ENCODE results near the gene LMF1.

LMF1 gene

DNA sequence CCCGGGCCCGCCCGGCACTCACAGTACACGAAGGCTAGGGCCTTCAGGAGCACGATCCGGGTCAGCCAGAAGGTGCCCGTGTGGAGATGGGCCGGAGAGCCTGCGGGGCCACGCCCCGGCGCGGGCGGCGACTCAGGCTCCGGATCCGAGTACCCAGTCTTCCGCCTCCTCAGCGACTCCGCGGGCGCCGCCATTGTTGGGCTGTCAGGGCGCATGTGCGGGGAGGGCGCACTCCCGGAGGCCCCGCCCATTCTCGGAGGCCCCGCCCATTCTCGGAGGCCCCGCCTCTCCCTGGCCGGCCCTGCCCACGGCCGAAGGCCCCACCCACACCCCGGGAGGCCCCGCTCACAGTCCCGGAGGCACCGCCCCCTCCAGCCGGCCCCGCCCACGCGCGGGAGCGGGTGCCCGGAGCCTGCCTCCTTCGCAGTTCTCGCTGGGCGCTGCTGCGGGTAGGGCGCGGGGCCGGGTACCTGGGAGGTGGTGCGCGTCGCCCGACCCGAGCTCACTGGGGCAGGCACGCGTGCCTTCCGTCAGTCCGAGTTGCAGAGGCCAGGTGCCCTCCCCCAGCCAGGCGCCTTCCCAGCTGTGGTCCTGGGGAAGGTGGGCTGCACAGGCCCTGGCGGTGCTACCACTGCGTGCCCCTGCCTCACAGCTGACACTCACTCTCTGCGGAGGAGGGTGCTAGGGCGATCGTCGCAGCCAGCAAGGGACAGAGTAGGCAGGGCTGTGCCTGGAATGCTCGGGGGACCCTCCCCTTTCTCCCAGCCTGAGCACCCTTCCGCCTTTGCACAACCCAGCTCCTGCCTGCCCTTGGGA lies at the start of gene LMF1:
Gene LMF1, minus strand, starts transcription at position 219 of the 816 bp plus-strand sequence. Its CDS starts 4 bp downstream, at position 215.
- no peak for DNase-seq (ENCODE audit: low read depth)

GRCh38 chr16:1020091-1020399 lies 49.3 kb upstream of the LMF1 start:
- DNase-seq (ENCODE audit: low read depth): no peak

DNA sequence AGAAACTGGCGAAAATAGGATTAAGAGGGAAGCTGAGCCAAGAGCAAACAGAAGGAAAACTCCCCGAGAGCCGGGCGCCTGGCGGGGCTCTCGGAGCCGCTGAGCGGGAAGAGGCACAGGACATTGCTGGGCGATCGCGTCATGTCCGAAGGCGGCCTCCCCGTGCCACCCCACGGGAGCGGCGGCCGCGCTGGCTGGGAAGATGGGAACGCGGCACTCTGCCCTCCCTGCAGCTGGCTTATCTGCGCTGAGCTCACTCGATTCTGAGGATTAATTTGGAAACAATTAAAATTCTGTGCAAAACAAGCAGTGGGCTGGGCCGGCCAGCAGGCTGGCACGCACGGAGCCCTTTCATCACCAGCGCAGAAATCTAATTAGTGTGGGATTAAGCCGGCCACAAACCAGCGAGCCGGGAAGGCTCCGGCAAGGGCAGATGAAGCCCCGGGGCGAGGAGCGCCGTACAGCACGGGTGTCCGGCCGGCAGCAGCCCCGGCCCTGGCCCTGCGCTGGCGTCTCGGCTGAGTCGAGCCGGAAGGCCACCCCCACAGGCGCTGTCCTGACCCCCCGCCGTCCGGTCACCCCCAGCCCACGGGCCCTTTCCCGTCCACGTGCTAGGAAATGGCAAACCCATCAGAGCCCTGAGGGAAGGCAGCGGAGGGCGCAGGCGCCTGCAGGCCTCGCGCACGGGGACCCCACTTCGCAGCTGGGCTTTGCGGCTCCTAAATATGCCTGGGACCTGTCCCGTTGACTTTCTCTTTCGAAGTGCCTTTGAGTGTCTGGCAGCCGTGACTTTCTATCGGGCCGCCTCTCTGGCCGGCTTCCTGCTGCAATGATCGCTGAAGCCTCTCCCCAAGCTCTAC lies 48.7 kb upstream of the LMF1 start:
- no peak for DNase-seq (ENCODE audit: low read depth)

DNA sequence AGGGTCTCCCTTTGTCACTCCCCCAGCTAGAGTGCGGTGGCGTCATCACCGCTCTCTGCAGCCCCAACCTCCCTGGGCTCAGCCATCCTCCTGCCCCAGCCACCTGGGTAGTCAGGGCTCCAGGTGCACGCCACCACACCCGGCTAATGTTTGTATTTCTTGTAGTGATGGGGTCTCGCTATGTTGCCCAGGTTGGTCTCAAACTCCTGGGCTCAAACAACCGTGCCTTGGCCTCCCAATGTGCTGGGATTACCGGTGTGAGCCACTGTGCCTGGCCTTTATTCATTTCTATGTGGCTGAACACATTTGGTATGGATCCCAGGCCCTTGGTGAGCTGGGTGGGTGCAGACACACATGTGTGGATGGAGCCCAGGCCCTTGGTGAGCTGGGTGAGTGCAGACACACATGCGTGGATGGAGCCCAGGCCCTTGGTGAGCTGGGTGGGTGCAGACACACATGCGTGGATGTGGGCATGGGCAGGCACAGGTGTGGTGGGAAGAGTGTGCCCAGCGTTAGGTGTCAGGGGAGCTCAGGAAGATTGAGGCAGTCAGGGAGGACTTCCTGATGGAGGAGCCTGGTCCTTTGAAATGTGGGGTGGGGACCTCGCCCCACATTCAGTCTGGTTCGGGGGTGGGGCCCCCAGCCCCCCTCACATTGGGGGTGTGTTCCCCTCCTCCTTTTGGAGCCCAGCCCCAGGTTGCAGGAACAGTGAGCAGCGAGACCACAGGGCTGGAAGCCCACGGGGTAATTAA lies 47.8 kb upstream of the LMF1 start:
- DNase-seq (ENCODE audit: low read depth): no peak

DNA sequence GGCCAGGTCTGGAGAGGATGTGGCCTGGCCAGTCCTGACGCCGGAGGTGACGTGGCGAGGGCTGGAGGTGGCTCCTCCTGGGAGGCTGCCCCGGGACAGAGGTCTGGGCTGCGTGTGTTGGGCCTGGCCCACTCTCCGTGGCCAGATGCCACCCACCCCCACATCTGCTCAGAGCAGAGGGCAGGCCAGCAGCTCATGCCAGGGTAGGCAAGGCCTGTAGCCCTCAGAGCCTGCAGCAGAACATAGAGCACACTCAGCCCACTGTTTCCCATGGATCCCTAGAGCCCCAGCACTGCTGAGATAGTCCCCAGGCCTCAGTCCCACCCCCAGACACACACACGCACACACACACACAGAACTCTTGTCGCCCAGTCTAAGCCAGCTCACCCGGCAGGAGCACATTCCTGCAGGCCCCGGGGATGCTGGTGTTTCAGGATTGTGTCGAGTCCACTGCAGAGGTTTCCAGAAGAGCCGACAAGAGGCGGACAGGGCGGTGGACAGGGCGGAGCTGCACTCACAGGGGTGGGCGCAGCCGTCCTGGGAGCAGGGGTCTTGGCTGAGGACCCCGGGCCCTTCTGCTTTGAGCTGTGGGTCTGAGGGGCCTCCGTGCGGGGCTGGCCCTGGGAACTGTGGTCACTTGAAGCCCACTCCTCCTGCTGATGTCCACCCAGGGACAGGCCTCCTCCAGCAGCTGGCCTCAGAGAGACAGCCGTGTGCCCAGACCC lies 44.1 kb upstream of the LMF1 start:
- DNase-seq (ENCODE audit: low read depth): no peak

DNA sequence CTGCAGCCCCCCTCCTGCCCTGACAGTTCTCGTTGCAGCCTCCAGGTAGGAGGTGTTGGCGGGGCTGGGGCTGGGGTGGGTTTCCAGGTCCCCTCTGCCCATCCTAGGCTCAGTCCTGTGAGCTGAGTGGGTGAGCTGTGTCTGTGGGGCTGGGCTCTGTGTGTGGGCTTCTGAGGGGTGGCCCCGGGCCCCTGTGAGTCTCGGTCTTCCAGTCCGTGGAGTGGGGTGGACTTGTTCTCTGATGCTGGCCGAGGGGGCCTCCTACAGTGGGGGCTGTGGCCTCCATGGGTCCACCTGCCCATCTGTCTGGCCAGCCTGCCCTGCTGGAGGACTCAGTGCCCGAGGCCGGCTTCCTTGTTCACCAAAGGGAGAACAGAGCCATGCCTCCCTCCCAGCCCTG lies 43.4 kb upstream of the LMF1 start:
- no peak for DNase-seq (ENCODE audit: low read depth)

DNA sequence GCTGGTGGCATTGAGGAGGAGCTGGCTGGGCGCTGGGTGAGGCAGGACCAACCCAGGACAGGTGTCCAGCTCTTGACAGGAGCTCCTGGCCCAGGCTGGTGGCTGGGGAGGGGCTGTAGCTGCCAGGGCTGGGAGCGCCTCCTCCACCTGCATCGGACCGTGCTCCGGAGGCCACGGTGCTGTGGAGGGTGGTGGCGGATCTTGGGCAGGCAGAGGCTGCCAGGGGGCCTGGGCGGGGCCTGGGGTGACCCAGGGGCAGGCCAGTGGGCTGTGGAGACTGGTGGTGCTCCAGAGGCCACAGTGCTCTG lies 42.8 kb upstream of the LMF1 start:
- DNase-seq (ENCODE audit: low read depth): no peak

GRCh38 chr16:1012722-1013592 lies 42.2 kb upstream of the LMF1 start:
- DNase-seq (ENCODE audit: low read depth): no peak

DNA sequence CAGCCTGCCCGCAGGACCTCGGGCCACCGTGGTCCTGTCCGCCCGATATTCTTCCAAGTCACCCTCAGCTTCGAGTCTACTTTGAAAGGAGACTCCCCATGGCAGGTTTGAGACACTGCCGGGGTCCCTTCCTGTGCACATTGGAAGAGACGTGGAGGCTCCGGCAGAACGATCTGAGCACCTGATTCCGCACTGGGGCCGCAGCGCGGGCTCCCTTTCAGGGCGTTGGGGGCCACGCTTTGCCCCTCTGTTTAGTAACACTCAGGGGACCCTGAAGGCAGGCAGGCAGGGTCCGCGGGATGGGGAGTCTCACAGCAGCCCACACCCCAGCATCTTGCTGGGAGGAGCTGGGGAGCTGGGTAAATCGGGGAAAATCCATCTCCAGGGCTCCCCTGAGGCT lies 41.4 kb upstream of the LMF1 start:
- no peak for DNase-seq (ENCODE audit: low read depth)

DNA sequence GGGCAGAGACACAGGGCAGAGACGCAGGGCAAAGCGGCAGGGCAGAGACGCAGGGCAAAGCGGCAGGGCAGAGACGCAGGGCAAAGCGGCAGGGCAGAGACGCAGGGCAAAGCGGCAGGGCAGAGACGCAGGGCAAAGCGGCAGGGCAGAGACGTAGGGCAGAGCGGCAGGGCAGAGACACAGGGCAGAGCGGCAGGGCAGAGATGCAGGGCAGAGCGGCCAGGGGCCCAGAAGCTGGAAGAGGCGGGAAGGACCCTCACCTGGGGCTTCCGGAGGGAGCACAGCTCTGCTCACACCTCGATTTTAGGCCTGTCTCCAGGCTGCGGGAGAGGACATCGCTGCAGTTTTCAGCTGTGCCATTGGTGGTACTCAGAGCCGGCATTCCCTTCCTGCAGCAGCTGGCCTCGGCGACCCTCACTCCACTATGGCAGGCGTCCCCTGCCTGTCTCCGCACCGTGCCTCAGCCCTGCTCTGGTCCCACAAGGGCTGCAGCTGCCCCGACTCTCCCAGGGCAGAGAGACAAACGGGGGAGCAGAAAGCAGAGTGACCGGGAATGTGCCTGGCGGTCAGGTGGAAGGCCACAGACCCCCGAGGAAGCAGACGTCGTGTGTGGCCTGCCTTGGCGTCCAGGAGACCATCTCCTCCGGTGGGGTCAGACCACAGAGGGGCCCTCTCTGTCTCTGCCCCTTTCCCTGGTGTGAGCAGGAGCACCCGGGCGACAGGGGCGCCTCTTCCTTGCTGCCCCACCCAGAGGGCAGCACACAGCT lies 40.7 kb upstream of the LMF1 start:
- DNase-seq (ENCODE audit: low read depth): no peak

DNA sequence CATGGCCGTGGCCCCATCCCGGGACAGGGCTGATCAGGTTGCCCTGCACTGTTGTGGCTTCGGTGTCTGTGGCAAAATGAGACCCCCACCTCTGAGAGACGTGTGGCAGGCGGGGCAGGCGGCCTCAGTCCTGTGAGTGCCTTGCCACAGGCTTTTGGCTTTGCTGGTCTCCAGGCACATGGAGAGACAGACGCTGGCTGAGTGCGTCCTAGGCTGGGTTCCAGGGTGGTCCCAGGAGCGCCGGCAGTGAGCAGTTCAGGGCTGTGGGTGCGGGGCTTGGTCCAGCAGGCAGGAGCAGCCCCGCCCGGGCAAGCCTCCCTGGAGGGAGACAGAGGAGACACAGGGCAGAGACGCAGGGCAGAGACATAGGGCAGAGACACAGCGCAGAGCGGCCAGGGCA lies 40.0 kb upstream of the LMF1 start:
- no peak for DNase-seq (ENCODE audit: low read depth)

- DNase-seq (ENCODE audit: low read depth): no peak
Measured at GRCh38 chr16:1010251-1010650, 39.5 kb upstream of the LMF1 start.

DNA sequence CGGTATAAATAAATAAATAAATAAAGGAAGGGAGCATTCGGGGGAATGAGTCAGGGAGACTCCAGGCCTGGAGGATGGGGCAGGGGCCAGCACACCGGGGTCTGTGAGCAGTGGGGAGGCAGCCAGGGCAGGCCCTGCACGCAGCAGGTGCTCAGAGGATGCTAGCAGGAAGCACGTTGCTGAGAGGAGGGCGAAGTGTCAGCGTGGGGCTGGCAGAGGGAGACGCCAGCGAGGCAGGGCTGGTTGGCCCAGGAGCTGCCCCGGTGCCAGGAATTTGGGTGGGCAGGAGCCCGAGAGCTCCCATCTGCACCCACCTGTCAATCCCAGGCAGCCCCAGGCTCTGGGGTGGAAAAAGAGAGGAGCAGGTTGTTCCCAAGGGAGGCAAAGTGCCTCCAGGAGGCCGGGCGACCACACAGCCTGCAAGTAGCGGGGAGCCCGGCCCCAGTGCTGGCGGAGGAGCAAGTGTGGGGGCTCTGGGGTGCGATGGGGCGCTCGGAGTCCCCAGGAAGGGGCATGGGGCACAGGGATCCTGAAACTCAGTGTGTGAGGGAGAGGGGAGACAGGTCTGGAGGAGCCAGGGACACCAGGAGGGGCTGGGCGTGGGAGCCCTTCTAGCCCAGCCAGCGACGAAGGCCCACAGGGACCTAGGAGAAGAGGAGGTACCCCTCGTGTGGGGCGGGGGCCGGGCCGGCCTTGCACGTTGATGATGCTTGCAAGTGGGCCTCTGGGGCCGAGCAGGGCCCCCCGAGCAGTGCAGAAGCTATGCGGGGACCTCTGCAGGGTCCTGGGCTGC lies 38.8 kb upstream of the LMF1 start:
- DNase-seq (ENCODE audit: low read depth): no peak

GRCh38 chr16:1008085-1008484 lies 37.3 kb upstream of the LMF1 start:
- no peak for DNase-seq (ENCODE audit: low read depth)

DNA sequence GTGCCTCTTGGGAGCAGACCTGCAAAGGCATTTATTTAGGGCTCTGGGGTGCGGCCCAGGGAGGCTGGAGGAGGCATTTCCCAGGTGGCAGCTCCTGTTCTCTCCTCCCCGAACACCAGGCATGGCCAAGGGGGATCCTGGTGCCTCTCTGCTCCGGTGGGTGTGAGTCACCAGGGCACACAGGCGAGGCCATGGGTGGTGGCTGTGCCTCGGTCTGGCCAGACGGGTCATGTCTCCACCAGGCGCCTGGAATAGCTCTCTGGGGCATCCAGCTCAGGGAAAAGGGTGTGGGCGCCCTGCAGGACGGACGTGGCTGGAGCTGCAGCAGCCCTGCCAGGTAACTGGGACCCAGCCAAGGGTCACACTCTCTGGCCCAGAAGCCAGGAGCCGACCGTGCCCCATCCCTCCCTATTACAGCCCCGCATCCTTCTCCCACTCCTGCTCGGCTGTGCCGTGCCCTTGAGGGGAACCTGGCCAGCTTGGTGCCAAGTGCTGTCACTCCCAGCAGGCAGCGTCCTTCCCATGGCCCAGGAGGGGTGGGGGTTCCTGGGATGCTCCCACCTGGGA lies 36.6 kb upstream of the LMF1 start:
- DNase-seq (ENCODE audit: low read depth): no peak

DNA sequence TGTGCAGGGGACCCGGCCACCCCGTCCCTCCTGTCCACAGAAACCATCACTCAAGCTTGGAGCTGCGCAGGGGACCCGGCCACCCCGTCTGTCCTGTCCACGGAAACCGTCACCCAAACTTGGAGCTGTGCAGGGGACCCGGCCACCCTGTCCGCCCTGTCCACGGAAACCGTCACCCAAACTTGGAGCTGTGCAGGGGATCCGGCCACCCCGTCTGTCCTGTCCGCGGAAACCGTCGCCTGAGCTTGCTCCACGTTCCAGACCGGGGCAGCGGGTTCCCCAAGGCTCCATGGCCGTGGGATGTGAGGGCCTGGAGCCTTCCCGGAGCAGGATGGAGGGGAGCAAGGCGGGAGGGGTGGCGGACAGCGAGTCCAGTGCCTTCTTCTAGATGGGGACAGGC lies 36.0 kb upstream of the LMF1 start:
- DNase-seq (ENCODE audit: low read depth): no peak

DNA sequence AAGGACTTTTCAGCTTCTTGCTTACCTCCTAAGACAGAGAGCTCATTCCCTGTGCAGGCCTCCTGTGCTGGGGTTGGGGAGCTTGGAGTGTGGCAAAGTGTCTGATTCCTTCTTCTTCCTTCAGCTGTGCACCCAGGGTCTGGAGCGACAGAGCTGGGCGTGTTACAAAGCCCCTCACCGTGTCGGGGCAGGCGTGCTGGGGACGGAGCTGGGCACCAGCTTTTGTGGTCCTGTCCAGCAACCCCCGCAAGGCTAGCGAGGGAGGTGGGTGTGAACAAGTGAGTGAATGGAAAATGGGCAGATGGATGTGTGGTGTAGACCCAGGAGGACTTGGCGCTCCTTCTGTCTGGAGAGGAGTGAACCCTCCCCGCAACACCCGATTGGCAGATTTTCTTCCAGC lies 34.5 kb upstream of the LMF1 start:
- DNase-seq (ENCODE audit: low read depth): no peak

- DNase-seq (ENCODE audit: low read depth): no peak
Measured at GRCh38 chr16:1003391-1004347, 32.9 kb upstream of the LMF1 start.
